SH-SY5Y (cell line): ENCODE results near the gene DYNLT3.

Experiments used
- GATA2 ChIP-seq: IDR thresholded peaks from 2 replicates; pipeline ENCODE4 v1.6.1; 2011; ENCODE audit warnings: mild to moderate bottlenecking, low read depth, low read length
- GATA3 ChIP-seq: IDR thresholded peaks from 2 replicates; pipeline ENCODE4 v1.6.1; 2011; ENCODE audit warnings: low read depth, mild to moderate bottlenecking, low read length, moderate library complexity

DNA sequence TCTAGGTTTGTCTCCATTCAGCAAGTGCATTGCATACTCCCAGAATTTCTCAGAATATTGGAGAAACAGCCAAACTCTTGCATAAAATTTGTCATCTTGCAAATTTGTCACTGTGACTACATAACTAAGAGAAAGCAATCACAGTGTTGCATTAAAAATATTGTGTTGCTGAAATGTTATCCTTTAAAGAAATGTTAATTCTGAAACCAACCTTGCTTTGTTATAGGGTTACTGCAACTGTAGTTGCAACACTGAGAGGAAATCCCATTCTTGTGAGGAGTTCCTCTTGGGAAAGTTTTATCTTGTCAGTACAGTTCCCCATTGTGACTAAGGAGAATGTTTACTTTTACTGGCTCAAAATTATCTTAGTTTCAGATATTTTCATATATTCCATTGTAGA lies 46.7 kb downstream of the DYNLT3 start:
- TF ChIP-seq GATA2 = no peak
- TF ChIP-seq GATA3 = no peak
